Fibroblast of villous mesenchyme (primary cell): ENCODE data around the gene MGAT5. TPM values are rescaled to one million over a fixed set of nuclear protein-coding genes. Genes with fewer than 3 reads are reported as not detected.
A peak's percentile ranks its signal among the peaks of the same experiment; 100 is the strongest.

ENCODE experiments used
- DNase-seq: peaks from one replicate; pipeline ENCODE4 v3.0.0-alpha.2; 2010; ENCODE audit warnings: low read depth
- H3K4me3 ChIP-seq: 2 replicates; pipeline ENCODE4 v1.5.1; 2011; ENCODE audit warnings: low read depth, mild to moderate bottlenecking, low read length
- total RNA-seq: library from RNA; depleted of rRNA; stranded (reverse); fragments of >200 nt; gene quantifications from 2 replicates; pipeline ENCODE4 v1.2.3, GENCODE V29; 2012
- TF ChIP-seq, protein P1 (sequence below): IDR thresholded peaks from 2 replicates; pipeline ENCODE4 v1.5.1; 2012; ENCODE audit warnings: low read depth, mild to moderate bottlenecking, low read length; ENCODE audit not compliant: insufficient read depth

Gene MGAT5
- total RNA-seq, 1 donor: 109 TPM

GRCh38 chr2:134405611-134406081, 151.8 kb downstream of the MGAT5 start:
- H3K4me3 ChIP-seq: no peak overlapping the region
- TF ChIP-seq, protein P1, sequence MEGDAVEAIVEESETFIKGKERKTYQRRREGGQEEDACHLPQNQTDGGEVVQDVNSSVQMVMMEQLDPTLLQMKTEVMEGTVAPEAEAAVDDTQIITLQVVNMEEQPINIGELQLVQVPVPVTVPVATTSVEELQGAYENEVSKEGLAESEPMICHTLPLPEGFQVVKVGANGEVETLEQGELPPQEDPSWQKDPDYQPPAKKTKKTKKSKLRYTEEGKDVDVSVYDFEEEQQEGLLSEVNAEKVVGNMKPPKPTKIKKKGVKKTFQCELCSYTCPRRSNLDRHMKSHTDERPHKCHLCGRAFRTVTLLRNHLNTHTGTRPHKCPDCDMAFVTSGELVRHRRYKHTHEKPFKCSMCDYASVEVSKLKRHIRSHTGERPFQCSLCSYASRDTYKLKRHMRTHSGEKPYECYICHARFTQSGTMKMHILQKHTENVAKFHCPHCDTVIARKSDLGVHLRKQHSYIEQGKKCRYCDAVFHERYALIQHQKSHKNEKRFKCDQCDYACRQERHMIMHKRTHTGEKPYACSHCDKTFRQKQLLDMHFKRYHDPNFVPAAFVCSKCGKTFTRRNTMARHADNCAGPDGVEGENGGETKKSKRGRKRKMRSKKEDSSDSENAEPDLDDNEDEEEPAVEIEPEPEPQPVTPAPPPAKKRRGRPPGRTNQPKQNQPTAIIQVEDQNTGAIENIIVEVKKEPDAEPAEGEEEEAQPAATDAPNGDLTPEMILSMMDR: no peak
- DNase-seq: no peak

DNA sequence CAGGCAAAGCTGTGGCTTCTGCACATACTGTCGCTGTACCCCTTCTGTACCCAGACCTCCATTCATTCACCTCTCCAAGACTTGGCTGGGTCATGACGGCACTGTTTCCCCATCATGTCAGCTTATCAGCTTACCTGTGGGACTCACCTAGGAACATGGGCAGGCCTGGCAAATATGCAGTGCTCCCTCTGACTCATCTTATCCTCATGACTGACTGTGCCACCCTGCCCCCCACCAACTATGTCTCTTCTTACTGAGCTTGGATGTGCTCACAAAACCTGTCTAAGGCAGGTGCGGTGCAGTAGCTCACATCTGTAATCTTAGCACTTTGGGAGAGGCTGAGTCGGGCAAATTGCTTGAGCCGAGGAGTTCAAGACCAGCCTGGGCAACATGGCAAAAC, 152.4 kb downstream of the MGAT5 start:
- TF ChIP-seq, protein P1: no peak
- no peak overlapping the region for H3K4me3 ChIP-seq
- no peak for DNase-seq

DNA sequence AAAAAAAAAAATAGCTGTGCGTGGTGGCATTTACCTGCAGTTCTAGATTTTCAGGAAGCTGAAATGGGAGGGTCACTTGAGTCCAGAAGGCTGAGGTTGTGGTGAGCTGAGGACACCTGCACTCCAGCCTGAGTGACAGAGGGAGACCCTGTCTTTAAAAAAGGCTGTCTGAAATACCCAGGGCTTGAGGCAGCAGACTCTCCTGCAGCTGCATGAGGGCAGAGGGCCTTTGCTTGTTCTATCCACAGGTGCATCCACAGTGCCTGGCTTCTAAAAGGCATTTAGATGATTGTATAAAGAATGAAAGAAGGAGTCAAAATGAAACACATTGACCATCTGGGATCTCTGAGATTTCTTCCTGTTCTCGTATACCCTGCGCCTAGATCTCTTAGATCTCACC, 152.9 kb downstream of the MGAT5 start:
- no peak overlapping the region for H3K4me3 ChIP-seq
- TF ChIP-seq, protein P1: no peak
- DNase-seq: no peak

DNA sequence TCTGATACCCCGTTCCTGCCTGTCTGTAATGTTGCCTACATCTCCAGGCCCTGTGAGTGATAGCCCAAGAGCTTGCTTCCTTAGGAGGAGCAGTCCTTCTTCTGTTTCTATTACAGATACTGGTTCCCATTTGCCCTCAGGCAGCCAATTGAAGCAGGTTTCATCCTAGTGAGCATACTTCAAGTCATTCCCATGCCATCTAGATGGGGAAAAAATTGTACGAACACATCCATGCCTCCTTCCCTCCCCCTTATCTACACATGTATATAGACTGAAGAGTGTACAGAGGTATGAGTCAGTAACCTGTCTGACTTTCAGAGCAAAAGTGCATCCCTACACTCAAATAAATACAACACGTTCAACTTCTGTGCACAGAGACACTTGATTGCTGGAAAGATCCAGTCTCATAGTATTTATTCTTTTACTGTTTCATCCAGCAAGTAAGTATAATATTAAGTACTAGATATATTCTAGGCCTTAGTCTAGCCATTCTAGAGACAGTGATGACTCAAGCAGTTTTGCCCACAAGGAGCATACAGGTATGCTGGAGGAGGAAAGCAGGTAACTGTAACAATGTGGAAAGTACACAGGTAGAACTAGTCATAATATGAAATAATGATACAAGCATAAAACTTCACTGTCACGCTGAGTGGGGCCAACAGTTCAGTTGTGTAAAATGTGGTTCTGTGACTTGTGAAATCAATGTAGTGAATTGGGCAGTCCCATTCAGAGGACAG, 153.4 kb downstream of the MGAT5 start:
- TF ChIP-seq, protein P1: no peak
- no peak overlapping the region for H3K4me3 ChIP-seq
- DNase-seq: no peak

DNA sequence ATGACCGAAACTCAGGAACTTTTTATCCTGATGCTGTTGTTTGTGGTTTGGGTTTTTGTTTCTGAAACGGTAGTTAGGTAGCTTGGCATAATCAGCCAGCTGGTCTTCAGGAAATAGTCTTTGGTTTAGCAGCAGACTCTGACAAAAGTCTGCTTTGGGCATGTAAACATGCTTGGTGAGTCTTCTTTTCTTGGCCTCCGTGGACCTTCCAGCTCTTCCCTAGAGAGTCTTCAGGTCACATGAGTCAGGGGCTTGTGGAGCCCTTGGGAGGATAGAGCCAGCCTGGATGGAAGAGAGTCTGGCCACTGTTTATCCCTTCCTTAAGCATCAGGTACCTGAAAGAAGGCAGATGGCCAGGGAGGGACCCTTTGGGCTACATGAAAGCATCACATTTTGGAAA, 154.5 kb downstream of the MGAT5 start:
- TF ChIP-seq, protein P1: no peak
- DNase-seq: peak; percentile 77
- H3K4me3 ChIP-seq: no peak overlapping the region

DNA sequence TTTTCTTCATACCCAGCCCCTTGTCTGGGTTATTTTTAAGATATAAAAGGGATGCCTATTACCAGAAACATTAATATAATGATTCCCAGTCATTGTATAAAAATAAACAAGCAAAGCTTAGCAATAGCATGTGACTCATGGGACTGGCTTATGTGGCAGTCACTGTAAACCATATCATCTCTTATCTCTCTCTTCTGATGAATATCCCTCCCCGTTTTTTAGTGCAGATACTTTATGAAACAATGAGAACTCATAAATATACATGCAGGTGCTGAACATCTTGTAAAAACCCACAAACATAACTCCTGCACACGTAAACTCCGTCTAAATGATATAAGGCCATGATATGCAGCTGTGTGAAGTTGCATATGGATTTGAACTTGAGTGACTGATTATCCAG, 154.9 kb downstream of the MGAT5 start:
- DNase-seq: peak; percentile 86
- TF ChIP-seq, protein P1: no peak
- no peak overlapping the region for H3K4me3 ChIP-seq

DNA sequence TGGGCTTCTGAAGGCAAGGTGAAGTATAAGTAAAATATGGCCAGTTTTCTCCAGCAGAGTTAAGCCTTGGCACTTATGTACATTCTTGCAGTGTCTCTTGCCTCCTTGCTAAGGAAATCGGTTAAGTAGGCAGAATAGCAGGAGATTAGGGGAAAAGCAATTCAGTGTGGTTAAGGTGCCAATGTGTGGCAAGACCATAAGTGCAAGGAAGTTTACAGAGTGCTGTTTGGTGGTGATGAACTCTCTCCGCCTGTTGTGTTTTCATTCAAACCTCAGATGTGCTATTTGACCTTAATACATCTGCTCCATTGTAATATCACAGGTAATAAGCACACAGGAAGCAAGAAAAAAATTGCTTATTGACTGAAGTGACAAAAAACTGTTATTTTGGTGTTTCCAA, 156.1 kb downstream of the MGAT5 start:
- TF ChIP-seq, protein P1: no peak
- H3K4me3 ChIP-seq: no peak overlapping the region
- no peak for DNase-seq
